BLaER1 treated with 17β-estradiol and CSF1 and Interleukin-3, amounts not matched to agents 10 nM and 100 nM (cell line): ENCODE results near the gene INSC.

ENCODE experiments used
- H3K27ac ChIP-seq, 11 experiments: shearing (Covaris generic); formaldehyde crosslinking; 2 replicates each; pipeline ENCODE4 v1.8.1; 2022
- H3K27me3 ChIP-seq, 11 experiments: shearing (Covaris generic); formaldehyde crosslinking; 2 replicates each; pipeline ENCODE4 v1.8.1; 2022
- H3K36me3 ChIP-seq, 11 experiments: shearing (Covaris generic); formaldehyde crosslinking; 2 replicates each; pipeline ENCODE4 v1.8.1; 2022
- H3K4me1 ChIP-seq, 10 experiments: shearing (Covaris generic); formaldehyde crosslinking; 2 replicates each; pipeline ENCODE4 v1.8.1; 2022
- H3K4me2 ChIP-seq, 11 experiments: shearing (Covaris generic); formaldehyde crosslinking; 2 replicates each; pipeline ENCODE4 v1.8.1; 2022
- H3K4me3 ChIP-seq, 10 experiments: shearing (Covaris generic); formaldehyde crosslinking; 2 replicates each; pipeline ENCODE4 v1.8.1; 2022
- H3K9ac ChIP-seq, 11 experiments: shearing (Covaris generic); formaldehyde crosslinking; 2 replicates each; pipeline ENCODE4 v1.8.1; 2022
- H3K9me3 ChIP-seq, 11 experiments: shearing (Covaris generic); formaldehyde crosslinking; replicated peaks in 1 of 11; 2 replicates each; pipeline ENCODE4 v1.8.1; 2022
- H4K20me1 ChIP-seq, 11 experiments: shearing (Covaris generic); formaldehyde crosslinking; 2 replicates each; pipeline ENCODE4 v1.8.1; 2022
- Cebpa-rat ChIP-seq, 11 experiments: shearing (Covaris generic); IDR thresholded peaks; 2 replicates each; pipeline ENCODE4 v1.8.1; 2022

Gene INSC

GRCh38 chr11:15238856-15239255 is 124.1 kb downstream of the INSC start:
- no peak overlapping the region for H3K9ac ChIP-seq
- H4K20me1 ChIP-seq: no peaks in the 10 kb centered on the region
- H3K27me3 ChIP-seq: no peaks in the 10 kb centered on the region
- H3K36me3 ChIP-seq: no peaks in the 10 kb centered on the region
- TF ChIP-seq Cebpa-rat (IDR thresholded peaks at IDR 0.05): no peak
- no peak overlapping the region for H3K4me2 ChIP-seq
- H3K4me3 ChIP-seq: no peak overlapping the region
- H3K9me3 ChIP-seq: no peaks in the 10 kb centered on the region
- H3K27ac ChIP-seq: no peak overlapping the region
- peaks cover 0 to 2% (median 0%) of the 10 kb centered on the region in 10 experiments; a peak in 5 of 20 replicates for H3K4me1 ChIP-seq

GRCh38 chr11:15248749-15249148 is 134.0 kb downstream of the INSC start:
- no peak overlapping the region for H3K9ac ChIP-seq
- H3K27ac ChIP-seq: no peak overlapping the region
- H3K4me3 ChIP-seq: no peak overlapping the region
- no peaks in the 10 kb centered on the region for H3K27me3 ChIP-seq
- H3K36me3 ChIP-seq: no peaks in the 10 kb centered on the region
- H3K9me3 ChIP-seq: no peaks in the 10 kb centered on the region
- TF ChIP-seq Cebpa-rat (IDR thresholded peaks at IDR 0.05): no peak
- no peaks in the 10 kb centered on the region for H4K20me1 ChIP-seq
- H3K4me1 ChIP-seq: no peaks in the 10 kb centered on the region
- no peak overlapping the region for H3K4me2 ChIP-seq

GRCh38 chr11:15258433-15259165 is 143.9 kb downstream of the INSC start:
- Histone ChIP-seq H3K4me1 (no peaks in the 10 kb centered on the region), H3K4me2 (no peak overlapping the region), H4K20me1 (no peaks in the 10 kb centered on the region), H3K4me3 (no peak overlapping the region), H3K9ac (no peak overlapping the region), H3K9me3 (no peaks in the 10 kb centered on the region), H3K27ac (no peak overlapping the region), H3K27me3 (no peaks in the 10 kb centered on the region), H3K36me3 (no peaks in the 10 kb centered on the region)
- no peak for TF ChIP-seq Cebpa-rat (IDR thresholded peaks at IDR 0.05)

- no peak overlapping the region for H3K4me3 ChIP-seq
- no peak overlapping the region for H3K4me2 ChIP-seq
- peaks cover 7 to 18% (median 14%) of the 10 kb centered on the region in 11 experiments; a peak in 19 of 22 replicates for H3K9me3 ChIP-seq
- no peak overlapping the region for H3K27ac ChIP-seq
- H3K36me3 ChIP-seq: no peaks in the 10 kb centered on the region
- TF ChIP-seq Cebpa-rat (IDR thresholded peaks at IDR 0.05): no peak
- no peaks in the 10 kb centered on the region for H3K27me3 ChIP-seq
- no peaks in the 10 kb centered on the region for H4K20me1 ChIP-seq
- H3K4me1 ChIP-seq: no peaks in the 10 kb centered on the region
- H3K9ac ChIP-seq: no peak overlapping the region
Measured at GRCh38 chr11:15266999-15267398, 152.3 kb downstream of the INSC start.

- Histone ChIP-seq H3K4me1 (no peaks in the 10 kb centered on the region), H3K9ac (no peak overlapping the region), H3K27me3 (no peaks in the 10 kb centered on the region), H3K9me3 (peaks cover 7 to 18% (median 14%) of the 10 kb centered on the region in 11 experiments; a peak in 19 of 22 replicates), H3K4me2 (no peak overlapping the region), H4K20me1 (no peaks in the 10 kb centered on the region), H3K4me3 (no peak overlapping the region), H3K27ac (no peak overlapping the region), H3K36me3 (no peaks in the 10 kb centered on the region)
- TF ChIP-seq Cebpa-rat (IDR thresholded peaks at IDR 0.05): no peak
Measured at GRCh38 chr11:15268598-15268997, 153.9 kb downstream of the INSC start.

- Histone ChIP-seq H4K20me1 (no peaks in the 10 kb centered on the region), H3K4me1 (no peaks in the 10 kb centered on the region), H3K27me3 (no peaks in the 10 kb centered on the region), H3K9ac (no peak overlapping the region), H3K27ac (no peak overlapping the region), H3K4me2 (no peak overlapping the region), H3K36me3 (no peaks in the 10 kb centered on the region), H3K4me3 (no peak overlapping the region), H3K9me3 (no peaks in the 10 kb centered on the region)
- no peak for TF ChIP-seq Cebpa-rat (IDR thresholded peaks at IDR 0.05)
Measured at GRCh38 chr11:15275141-15275540, 160.4 kb downstream of the INSC start.

- H3K4me2 ChIP-seq: no peak overlapping the region
- H3K36me3 ChIP-seq: no peaks in the 10 kb centered on the region
- no peaks in the 10 kb centered on the region for H3K9me3 ChIP-seq
- H3K4me1 ChIP-seq: no peaks in the 10 kb centered on the region
- H3K27ac ChIP-seq: no peak overlapping the region
- H4K20me1 ChIP-seq: no peaks in the 10 kb centered on the region
- H3K9ac ChIP-seq: no peak overlapping the region; a peak in 1 of 22 replicates
- no peaks in the 10 kb centered on the region for H3K27me3 ChIP-seq
- H3K4me3 ChIP-seq: no peak overlapping the region
- no peak for TF ChIP-seq Cebpa-rat (IDR thresholded peaks at IDR 0.05)
Measured at GRCh38 chr11:15276621-15277020, 161.9 kb downstream of the INSC start.

- Histone ChIP-seq H3K9me3 (no peaks in the 10 kb centered on the region), H3K27ac (no peak overlapping the region), H3K9ac (no peak overlapping the region), H3K27me3 (no peaks in the 10 kb centered on the region), H3K4me2 (no peak overlapping the region), H3K4me1 (no peaks in the 10 kb centered on the region), H4K20me1 (no peaks in the 10 kb centered on the region), H3K36me3 (no peaks in the 10 kb centered on the region), H3K4me3 (no peak overlapping the region)
- no peak for TF ChIP-seq Cebpa-rat (IDR thresholded peaks at IDR 0.05)
Measured at GRCh38 chr11:15278128-15278527, 163.4 kb downstream of the INSC start.

- H4K20me1 ChIP-seq: no peaks in the 10 kb centered on the region
- H3K4me1 ChIP-seq: no peaks in the 10 kb centered on the region
- H3K4me3 ChIP-seq: no peak overlapping the region
- no peaks in the 10 kb centered on the region for H3K27me3 ChIP-seq
- no peak overlapping the region for H3K27ac ChIP-seq
- no peak overlapping the region for H3K9ac ChIP-seq
- TF ChIP-seq Cebpa-rat (IDR thresholded peaks at IDR 0.05): no peak
- no peaks in the 10 kb centered on the region for H3K36me3 ChIP-seq
- H3K9me3 ChIP-seq: no peaks in the 10 kb centered on the region
- H3K4me2 ChIP-seq: no peak overlapping the region
Measured at GRCh38 chr11:15280393-15280792, 165.7 kb downstream of the INSC start.

- H3K4me2 ChIP-seq: no peak overlapping the region
- TF ChIP-seq Cebpa-rat (IDR thresholded peaks at IDR 0.05): no peak
- H3K27ac ChIP-seq: no peak overlapping the region
- no peaks in the 10 kb centered on the region for H3K9me3 ChIP-seq
- no peaks in the 10 kb centered on the region for H3K4me1 ChIP-seq
- H3K4me3 ChIP-seq: no peak overlapping the region
- no peaks in the 10 kb centered on the region for H3K27me3 ChIP-seq
- no peak overlapping the region for H3K9ac ChIP-seq
- no peaks in the 10 kb centered on the region for H3K36me3 ChIP-seq
- no peaks in the 10 kb centered on the region for H4K20me1 ChIP-seq
Measured at GRCh38 chr11:15282754-15283153, 168.0 kb downstream of the INSC start.
